SU-DHL-6 (cell line): ENCODE results near the gene TSPAN13.

Experiments used
- H2AFZ ChIP-seq: fragments of 200-600 bp; sonication (generic); 2 replicates; pipeline ENCODE4 v1.6.1; 2014; ENCODE audit warnings: low read depth, mild to moderate bottlenecking, moderate library complexity, mixed read lengths, antibody characterized with exemption, low read length; ENCODE audit not compliant: severe bottlenecking
- H3F3A ChIP-seq: fragments of 200-600 bp; shearing (Covaris generic); 2 replicates; pipeline ENCODE4 v1.6.0; 2016; ENCODE audit warnings: antibody characterized with exemption, mild to moderate bottlenecking; ENCODE audit not compliant: insufficient read depth
- H3K27ac ChIP-seq: fragments of 200-600 bp; sonication (generic); 2 replicates; pipeline ENCODE4 v1.5.1; 2016; ENCODE audit warnings: low read depth, mild to moderate bottlenecking, low read length, moderate library complexity, mixed read lengths
- H3K27me3 ChIP-seq: fragments of 200-600 bp; sonication (generic), shearing (Covaris generic); 2 replicates; pipeline ENCODE4 v1.6.0; 2014; ENCODE audit warnings: mild to moderate bottlenecking, low read length
- H3K36me3 ChIP-seq: fragments of 200-600 bp; sonication (generic); 2 replicates; pipeline ENCODE4 v1.6.1; 2014; ENCODE audit warnings: mild to moderate bottlenecking, low read length, mixed read lengths
- H3K4me2 ChIP-seq: fragments of 300-600, 200-600 bp; shearing (Covaris generic), sonication (generic); 2 replicates; pipeline ENCODE4 v1.6.0; 2014; ENCODE audit warnings: low read length, low read depth, mild to moderate bottlenecking; ENCODE audit not compliant: poor library complexity, severe bottlenecking
- H3K4me3 ChIP-seq: fragments of 200-600 bp; sonication (generic); 2 replicates; pipeline ENCODE4 v1.5.1; 2014; ENCODE audit warnings: antibody characterized with exemption, low read length, mild to moderate bottlenecking, mixed read lengths; ENCODE audit not compliant: insufficient read depth, poor library complexity, severe bottlenecking
- H3K79me2 ChIP-seq: fragments of 200-600 bp; sonication (generic); 2 replicates; pipeline ENCODE4 v1.6.1; 2014; ENCODE audit warnings: mild to moderate bottlenecking, low read length, moderate library complexity; ENCODE audit not compliant: insufficient read depth
- H3K9ac ChIP-seq: fragments of 200-600 bp; sonication (generic); 2 replicates; pipeline ENCODE4 v1.7.0; 2014; ENCODE audit warnings: mild to moderate bottlenecking, low read length
- H3K9me2 ChIP-seq: fragments of 200-600 bp; sonication (generic); replicated peaks from 2 replicates; pipeline ENCODE4 v1.6.1; 2014; ENCODE audit warnings: low read length; ENCODE audit not compliant: insufficient read depth
- H3K9me3 ChIP-seq: fragments of 200-600 bp; sonication (generic); 2 replicates; pipeline ENCODE4 v1.6.1; 2014; ENCODE audit warnings: low read length, mixed read lengths; ENCODE audit not compliant: insufficient read depth
- H4K20me1 ChIP-seq: fragments of 200-600 bp; sonication (generic); 2 replicates; pipeline ENCODE4 v1.6.1; 2014; ENCODE audit warnings: low read depth, mild to moderate bottlenecking, antibody characterized with exemption, low read length, moderate library complexity, mixed read lengths
- CTCF ChIP-seq: fragments of 200-600 bp; sonication (generic); IDR thresholded peaks from one replicate; pipeline ENCODE4 v1.5.1; 2017; ENCODE audit warnings: antibody characterized with exemption, mild to moderate bottlenecking, low read length, moderate library complexity; ENCODE audit not compliant: insufficient read depth, poor library complexity, severe bottlenecking
- EZH2phosphoT487 ChIP-seq: fragments of 200-600 bp; sonication (generic), shearing (Covaris generic); conservative IDR thresholded peaks from 2 replicates; pipeline ENCODE4 v1.6.1; 2018; ENCODE audit warnings: mild to moderate bottlenecking, antibody characterized with exemption, low read length, moderate library complexity, mixed read lengths

The TSPAN13 gene

GRCh38 chr7:16801111-16801542 lies 47.6 kb downstream of the TSPAN13 start:
- no peak overlapping the region for H2AFZ ChIP-seq
- H3K4me2 ChIP-seq, result no peak overlapping the region
- H3K9ac ChIP-seq, result no peak overlapping the region
- no peaks in the 10 kb centered on the region for H3K27me3 ChIP-seq
- H3K9me3 ChIP-seq, result no peaks in the 10 kb centered on the region
- no peaks in the 10 kb centered on the region for H3K36me3 ChIP-seq
- no peaks in the 10 kb centered on the region for H3F3A ChIP-seq
- no peak overlapping the region for H3K4me3 ChIP-seq
- no peaks in the 10 kb centered on the region for H3K9me2 ChIP-seq
- H3K27ac ChIP-seq, result no peak overlapping the region
- no peaks in the 10 kb centered on the region for H3K79me2 ChIP-seq
- no peaks in the 10 kb centered on the region for H4K20me1 ChIP-seq
- TF ChIP-seq CTCF, result peak; percentile 67
- no peak for TF ChIP-seq EZH2phosphoT487

GRCh38 chr7:16801579-16801978 lies 48.0 kb downstream of the TSPAN13 start:
- Histone ChIP-seq H3K9me2 (no peaks in the 10 kb centered on the region), H2AFZ (no peak overlapping the region), H3K4me3 (no peak overlapping the region), H3F3A (no peaks in the 10 kb centered on the region), H3K9me3 (no peaks in the 10 kb centered on the region), H3K36me3 (no peaks in the 10 kb centered on the region), H4K20me1 (no peaks in the 10 kb centered on the region), H3K27ac (no peak overlapping the region), H3K27me3 (no peaks in the 10 kb centered on the region), H3K4me2 (no peak overlapping the region), H3K79me2 (no peaks in the 10 kb centered on the region), H3K9ac (no peak overlapping the region)
- TF ChIP-seq EZH2phosphoT487 (no peak), CTCF (no peak)

GRCh38 chr7:16803125-16803524 lies 49.6 kb downstream of the TSPAN13 start:
- H3K36me3 ChIP-seq, result no peaks in the 10 kb centered on the region
- no peaks in the 10 kb centered on the region for H3K79me2 ChIP-seq
- TF ChIP-seq EZH2phosphoT487 (no peak), CTCF (no peak)
- no peak overlapping the region for H3K27ac ChIP-seq
- no peaks in the 10 kb centered on the region for H3F3A ChIP-seq
- no peaks in the 10 kb centered on the region for H3K9me3 ChIP-seq
- no peaks in the 10 kb centered on the region for H4K20me1 ChIP-seq
- H2AFZ ChIP-seq, result no peak overlapping the region
- no peaks in the 10 kb centered on the region for H3K27me3 ChIP-seq
- H3K9ac ChIP-seq, result no peak overlapping the region
- no peaks in the 10 kb centered on the region for H3K9me2 ChIP-seq
- no peak overlapping the region for H3K4me2 ChIP-seq
- H3K4me3 ChIP-seq, result no peak overlapping the region
